Adrenal gland (tissue), 5 donors: Measurements from ENCODE around the gene PPP1R12B.

Source experiments
- POLR2A ChIP-seq, 2 donors: fragments of 450-650 bp; IDR thresholded peaks; one replicate each; pipeline ENCODE4 v1.6.1; 2017; ENCODE audit warnings: antibody characterized with exemption in 2 of 2, mild to moderate bottlenecking in 2 of 2, moderate library complexity in 1 of 2
- TF ChIP-seq, protein P1 (sequence below), 6 experiments: fragments of 450-650 bp in 4 of 6; fragments of 200-600 bp in 2 of 6; sonication (generic) in 1 of 6; IDR thresholded peaks; 1 replicate in 5 of 6; 2 replicates in 1 of 6; pipeline versions ENCODE4 v1.5.1 to v1.8.0; 2016 to 2021; ENCODE audit warnings: antibody characterized with exemption in 6 of 6, mild to moderate bottlenecking in 2 of 6, moderate library complexity in 1 of 6
- donor health status: DM: no; HTN: no; CAD: no.

GRCh38 chr1:202639500-202639899 is 291.0 kb downstream of the PPP1R12B start:
- TF ChIP-seq POLR2A (IDR thresholded peaks at IDR 0.05) = no peak
- TF ChIP-seq, protein P1, sequence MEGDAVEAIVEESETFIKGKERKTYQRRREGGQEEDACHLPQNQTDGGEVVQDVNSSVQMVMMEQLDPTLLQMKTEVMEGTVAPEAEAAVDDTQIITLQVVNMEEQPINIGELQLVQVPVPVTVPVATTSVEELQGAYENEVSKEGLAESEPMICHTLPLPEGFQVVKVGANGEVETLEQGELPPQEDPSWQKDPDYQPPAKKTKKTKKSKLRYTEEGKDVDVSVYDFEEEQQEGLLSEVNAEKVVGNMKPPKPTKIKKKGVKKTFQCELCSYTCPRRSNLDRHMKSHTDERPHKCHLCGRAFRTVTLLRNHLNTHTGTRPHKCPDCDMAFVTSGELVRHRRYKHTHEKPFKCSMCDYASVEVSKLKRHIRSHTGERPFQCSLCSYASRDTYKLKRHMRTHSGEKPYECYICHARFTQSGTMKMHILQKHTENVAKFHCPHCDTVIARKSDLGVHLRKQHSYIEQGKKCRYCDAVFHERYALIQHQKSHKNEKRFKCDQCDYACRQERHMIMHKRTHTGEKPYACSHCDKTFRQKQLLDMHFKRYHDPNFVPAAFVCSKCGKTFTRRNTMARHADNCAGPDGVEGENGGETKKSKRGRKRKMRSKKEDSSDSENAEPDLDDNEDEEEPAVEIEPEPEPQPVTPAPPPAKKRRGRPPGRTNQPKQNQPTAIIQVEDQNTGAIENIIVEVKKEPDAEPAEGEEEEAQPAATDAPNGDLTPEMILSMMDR (IDR thresholded peaks at IDR 0.05) = no peak
